ENCODE results near the gene TSPAN18.

Gene TSPAN18

GRCh38 chr11:44876194-44876723 is 149.5 kb downstream of the TSPAN18 start:
- no peak for DNase-seq

- DNase-seq: no peak
Observed at GRCh38 chr11:44876906-44877305, 150.1 kb downstream of the TSPAN18 start.

- no peak for DNase-seq
Observed at GRCh38 chr11:44877571-44878497, 151.1 kb downstream of the TSPAN18 start.

- no peak for DNase-seq
Observed at GRCh38 chr11:44878711-44879110, 151.9 kb downstream of the TSPAN18 start.

- no peak for DNase-seq
Observed at GRCh38 chr11:44879432-44879831, 152.7 kb downstream of the TSPAN18 start.

GRCh38 chr11:44880511-44880910 is 153.7 kb downstream of the TSPAN18 start:
- DNase-seq: no peak

- DNase-seq: no peak
Observed at GRCh38 chr11:44880953-44881352, 154.2 kb downstream of the TSPAN18 start.

- no peak for DNase-seq
Observed at GRCh38 chr11:44883277-44883676, 156.5 kb downstream of the TSPAN18 start.

- DNase-seq: no peak
Observed at GRCh38 chr11:44884056-44884455, 157.3 kb downstream of the TSPAN18 start.

GRCh38 chr11:44885065-44885810 is 158.5 kb downstream of the TSPAN18 start:
- no peak for DNase-seq

- DNase-seq: no peak
Observed at GRCh38 chr11:44885919-44886789, 159.4 kb downstream of the TSPAN18 start.

- DNase-seq: no peak
Observed at GRCh38 chr11:44886790-44887140, 160.0 kb downstream of the TSPAN18 start.

GRCh38 chr11:44887636-44888035 is 160.9 kb downstream of the TSPAN18 start:
- no peak for DNase-seq

GRCh38 chr11:44889266-44889665 is 162.5 kb downstream of the TSPAN18 start:
- no peak for DNase-seq

- no peak for DNase-seq
Observed at GRCh38 chr11:44892843-44893242, 166.1 kb downstream of the TSPAN18 start.

GRCh38 chr11:44893308-44893822 is 166.6 kb downstream of the TSPAN18 start:
- DNase-seq: no peak

GRCh38 chr11:44893846-44894617 is 167.3 kb downstream of the TSPAN18 start:
- DNase-seq: peak; percentile 24

- no peak for DNase-seq
Observed at GRCh38 chr11:44899959-44900358, 173.2 kb downstream of the TSPAN18 start.

- DNase-seq: no peak
Observed at GRCh38 chr11:44901120-44901633, 174.4 kb downstream of the TSPAN18 start.

- DNase-seq: no peak
Observed at GRCh38 chr11:44901786-44902185, 175.0 kb downstream of the TSPAN18 start.

GRCh38 chr11:44903035-44903434 is 176.3 kb downstream of the TSPAN18 start:
- DNase-seq: no peak
